ENCODE measurements around the gene PPP1R3G. TPM values are rescaled to one million over a fixed set of nuclear protein-coding genes. Genes with fewer than 3 reads are reported as not detected.

Gene PPP1R3G
- total and polyA plus RNA-seq, 2 of the 13 experiments (the other 11 are each of a cell fraction or from before 2014, with no cell fraction given) = 1.2 to 1.3 TPM

DNA sequence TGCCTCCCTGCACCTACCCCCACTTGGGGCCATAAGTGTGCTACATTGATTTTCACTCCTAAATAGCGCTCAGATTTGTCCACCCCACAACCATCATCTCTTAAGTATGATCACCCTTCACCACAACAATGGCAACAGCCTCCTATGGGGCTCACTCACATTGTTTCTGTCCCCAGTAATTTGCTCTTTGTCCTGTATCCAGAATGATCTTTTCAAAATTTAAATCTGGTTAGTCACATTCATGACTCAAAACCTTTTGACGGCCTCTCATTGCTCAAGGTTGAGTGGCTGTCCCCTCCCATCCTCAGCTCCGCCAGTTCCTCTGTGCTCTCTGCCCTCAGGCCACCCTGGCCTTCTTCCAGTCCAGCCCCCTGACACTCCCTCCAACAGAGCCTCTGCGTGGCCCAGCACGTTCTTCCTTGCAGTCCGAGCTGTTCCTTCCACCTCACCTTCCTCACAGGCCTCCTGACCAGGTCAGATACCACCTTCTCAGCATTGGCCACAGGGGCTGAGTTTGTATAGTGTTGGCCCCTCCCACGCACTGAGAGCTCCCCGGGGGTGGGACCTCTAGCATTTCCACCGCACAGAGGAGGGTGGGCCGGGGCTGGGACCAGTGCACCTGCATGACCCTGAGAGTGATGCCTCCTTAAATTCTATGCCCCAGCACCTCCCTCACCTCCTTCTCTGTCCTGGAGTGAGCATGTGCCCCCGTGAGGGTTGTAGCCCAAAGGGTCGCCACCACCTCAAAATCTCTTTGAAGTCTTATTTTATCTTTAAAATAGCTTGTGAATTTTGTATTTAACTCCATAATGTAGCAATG lies 2.4 kb upstream of the PPP1R3G start (continued):
- TF ChIP-seq, protein P1, sequence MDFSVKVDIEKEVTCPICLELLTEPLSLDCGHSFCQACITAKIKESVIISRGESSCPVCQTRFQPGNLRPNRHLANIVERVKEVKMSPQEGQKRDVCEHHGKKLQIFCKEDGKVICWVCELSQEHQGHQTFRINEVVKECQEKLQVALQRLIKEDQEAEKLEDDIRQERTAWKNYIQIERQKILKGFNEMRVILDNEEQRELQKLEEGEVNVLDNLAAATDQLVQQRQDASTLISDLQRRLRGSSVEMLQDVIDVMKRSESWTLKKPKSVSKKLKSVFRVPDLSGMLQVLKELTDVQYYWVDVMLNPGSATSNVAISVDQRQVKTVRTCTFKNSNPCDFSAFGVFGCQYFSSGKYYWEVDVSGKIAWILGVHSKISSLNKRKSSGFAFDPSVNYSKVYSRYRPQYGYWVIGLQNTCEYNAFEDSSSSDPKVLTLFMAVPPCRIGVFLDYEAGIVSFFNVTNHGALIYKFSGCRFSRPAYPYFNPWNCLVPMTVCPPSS (IDR thresholded peaks at IDR 0.05) = no peak
- TF ChIP-seq POLR2AphosphoS2 (IDR thresholded peaks at IDR 0.05; ENCODE audit: low read depth, low read length) = 0 out of 2 replicates have a peak, but pooled peaks have one; percentile 55
- TF ChIP-seq, protein P2, sequence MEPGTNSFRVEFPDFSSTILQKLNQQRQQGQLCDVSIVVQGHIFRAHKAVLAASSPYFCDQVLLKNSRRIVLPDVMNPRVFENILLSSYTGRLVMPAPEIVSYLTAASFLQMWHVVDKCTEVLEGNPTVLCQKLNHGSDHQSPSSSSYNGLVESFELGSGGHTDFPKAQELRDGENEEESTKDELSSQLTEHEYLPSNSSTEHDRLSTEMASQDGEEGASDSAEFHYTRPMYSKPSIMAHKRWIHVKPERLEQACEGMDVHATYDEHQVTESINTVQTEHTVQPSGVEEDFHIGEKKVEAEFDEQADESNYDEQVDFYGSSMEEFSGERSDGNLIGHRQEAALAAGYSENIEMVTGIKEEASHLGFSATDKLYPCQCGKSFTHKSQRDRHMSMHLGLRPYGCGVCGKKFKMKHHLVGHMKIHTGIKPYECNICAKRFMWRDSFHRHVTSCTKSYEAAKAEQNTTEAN (CRISPR knock-in tag; conservative IDR thresholded peaks at IDR 0.05) = peak; percentile 60; the same call in 1 of the 2 replicates
- no peak for TF ChIP-seq ZNF142 (CRISPR knock-in tag; IDR thresholded peaks at IDR 0.05)
- no peak for TF ChIP-seq ZNF143 (CRISPR knock-in tag; IDR thresholded peaks at IDR 0.05)
- TF ChIP-seq ZNF280D (CRISPR knock-in tag; IDR thresholded peaks at IDR 0.05) = peak; percentile 71; the same call in 1 of the 2 replicates
- TF ChIP-seq SP4 (CRISPR knock-in tag; IDR thresholded peaks at IDR 0.05) = peak; percentile 65; the same call in 1 of the 2 replicates
- TF ChIP-seq, protein P3, sequence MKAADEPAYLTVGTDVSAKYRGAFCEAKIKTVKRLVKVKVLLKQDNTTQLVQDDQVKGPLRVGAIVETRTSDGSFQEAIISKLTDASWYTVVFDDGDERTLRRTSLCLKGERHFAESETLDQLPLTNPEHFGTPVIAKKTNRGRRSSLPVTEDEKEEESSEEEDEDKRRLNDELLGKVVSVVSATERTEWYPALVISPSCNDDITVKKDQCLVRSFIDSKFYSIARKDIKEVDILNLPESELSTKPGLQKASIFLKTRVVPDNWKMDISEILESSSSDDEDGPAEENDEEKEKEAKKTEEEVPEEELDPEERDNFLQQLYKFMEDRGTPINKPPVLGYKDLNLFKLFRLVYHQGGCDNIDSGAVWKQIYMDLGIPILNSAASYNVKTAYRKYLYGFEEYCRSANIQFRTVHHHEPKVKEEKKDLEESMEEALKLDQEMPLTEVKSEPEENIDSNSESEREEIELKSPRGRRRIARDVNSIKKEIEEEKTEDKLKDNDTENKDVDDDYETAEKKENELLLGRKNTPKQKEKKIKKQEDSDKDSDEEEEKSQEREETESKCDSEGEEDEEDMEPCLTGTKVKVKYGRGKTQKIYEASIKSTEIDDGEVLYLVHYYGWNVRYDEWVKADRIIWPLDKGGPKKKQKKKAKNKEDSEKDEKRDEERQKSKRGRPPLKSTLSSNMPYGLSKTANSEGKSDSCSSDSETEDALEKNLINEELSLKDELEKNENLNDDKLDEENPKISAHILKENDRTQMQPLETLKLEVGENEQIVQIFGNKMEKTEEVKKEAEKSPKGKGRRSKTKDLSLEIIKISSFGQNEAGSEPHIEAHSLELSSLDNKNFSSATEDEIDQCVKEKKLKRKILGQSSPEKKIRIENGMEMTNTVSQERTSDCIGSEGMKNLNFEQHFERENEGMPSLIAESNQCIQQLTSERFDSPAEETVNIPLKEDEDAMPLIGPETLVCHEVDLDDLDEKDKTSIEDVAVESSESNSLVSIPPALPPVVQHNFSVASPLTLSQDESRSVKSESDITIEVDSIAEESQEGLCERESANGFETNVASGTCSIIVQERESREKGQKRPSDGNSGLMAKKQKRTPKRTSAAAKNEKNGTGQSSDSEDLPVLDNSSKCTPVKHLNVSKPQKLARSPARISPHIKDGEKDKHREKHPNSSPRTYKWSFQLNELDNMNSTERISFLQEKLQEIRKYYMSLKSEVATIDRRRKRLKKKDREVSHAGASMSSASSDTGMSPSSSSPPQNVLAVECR (CRISPR knock-in tag; IDR thresholded peaks at IDR 0.05; ENCODE audit: borderline replicate concordance) = peak; percentile 66; the same call in 1 of the 2 replicates
- TF ChIP-seq HMG20B (CRISPR knock-in tag; conservative IDR thresholded peaks at IDR 0.05) = no peak
- TF ChIP-seq ZMYM3 (CRISPR knock-in tag; IDR thresholded peaks at IDR 0.05) = peak; percentile 76
- no peak for TF ChIP-seq GTF2F1 (IDR thresholded peaks at IDR 0.05; ENCODE audit: low read length)
